Left colon (tissue), 2 donors: ENCODE measurements around the gene VSTM4. TPM values are rescaled to one million over a fixed set of nuclear protein-coding genes. Genes with fewer than 3 reads are reported as not detected.
A peak's percentile ranks its signal among the peaks of the same experiment; 100 is the strongest.

Source experiments
- ATAC-seq: fragments of 200-7000 bp; cut with Tn5 transposase; one replicate; pipeline ENCODE4 v1.9.1; 2020; ENCODE audit warnings: mild to moderate bottlenecking, moderate library complexity
- DNase-seq, 2 donors: peaks; one replicate each; pipeline ENCODE4 v3.0.0-alpha.2; 2020
- intact Hi-C, 2 donors: fragments of 100-400 bp; cut with DNase I in 1 of 2; cut with micrococcal nuclease in 1 of 2; formaldehyde crosslinking; loops; one replicate each; pipeline versions ENCODE4 v1.11.2 to v1.14.0; 2022; cut with DNase I, micrococcal nuclease
- long read RNA-seq: library from polyadenylated mRNA; unstranded; transcript quantifications from one replicate; pipeline ENCODE4 v2.0.0, GENCODE V29; 2021
- total RNA-seq, 2 donors: library from RNA; stranded (reverse); fragmentation: NEBNext Ultra II Directional; extraction: Animal tissue kit (Norgen Biotek cat#: 25700); gene quantifications; one replicate each; pipeline ENCODE4 v1.2.1, GENCODE V29; 2021
- donor health status: DM: no; HTN: no; CAD: no.
- donor health status: DM: yes; HTN: yes; CAD: no.

Gene VSTM4, protein sequence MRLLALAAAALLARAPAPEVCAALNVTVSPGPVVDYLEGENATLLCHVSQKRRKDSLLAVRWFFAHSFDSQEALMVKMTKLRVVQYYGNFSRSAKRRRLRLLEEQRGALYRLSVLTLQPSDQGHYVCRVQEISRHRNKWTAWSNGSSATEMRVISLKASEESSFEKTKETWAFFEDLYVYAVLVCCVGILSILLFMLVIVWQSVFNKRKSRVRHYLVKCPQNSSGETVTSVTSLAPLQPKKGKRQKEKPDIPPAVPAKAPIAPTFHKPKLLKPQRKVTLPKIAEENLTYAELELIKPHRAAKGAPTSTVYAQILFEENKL
- 1 to 10 TPM; 1.4 to 3.5 TPM for total RNA-seq
- long read RNA-seq, partial matches to known transcripts: 0 of 2 reads
- long read RNA-seq, other reads (novel, unspliced or antisense): 2 of 2 reads

DNA sequence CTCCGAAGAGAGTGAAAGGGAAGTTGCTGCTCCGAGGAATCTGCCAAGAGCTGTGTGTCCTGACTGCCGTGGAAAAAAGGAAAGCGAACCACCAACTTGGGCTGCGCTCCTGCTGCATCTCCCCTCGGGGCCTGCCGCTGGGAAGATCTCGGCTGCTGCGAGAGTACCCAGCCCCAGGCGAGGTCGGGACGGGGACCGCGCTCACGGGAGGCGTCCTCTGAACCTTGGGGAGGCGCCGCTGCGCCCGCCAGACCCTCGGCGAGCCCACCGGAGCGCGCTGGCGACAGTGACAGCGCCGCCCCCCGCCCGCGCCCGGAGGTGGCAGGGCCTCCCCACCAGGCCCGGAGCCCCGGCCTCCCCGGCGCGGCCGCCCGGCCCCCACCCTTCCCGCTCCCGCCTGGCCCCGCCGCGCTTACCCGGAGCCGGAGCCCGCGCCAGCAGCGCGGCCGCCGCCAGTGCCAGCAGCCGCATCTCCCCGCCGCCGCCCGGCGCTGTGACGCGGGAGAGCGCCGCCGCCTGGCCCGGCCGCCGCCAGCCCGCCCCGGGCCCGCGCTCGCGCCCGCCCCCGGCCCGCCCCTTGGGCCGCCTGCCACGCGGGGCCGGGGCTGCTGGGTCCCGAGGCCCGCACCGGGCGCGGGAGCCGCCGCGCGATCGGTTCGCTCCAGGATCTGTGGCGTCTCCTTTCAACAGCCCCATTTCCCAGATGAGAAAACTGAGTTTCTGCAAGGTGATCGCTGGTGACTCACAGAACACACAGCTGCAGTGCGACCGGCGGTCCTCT lies at the start of gene VSTM4:
TSS of gene VSTM4 (minus strand) at position 508 of the 781 bp plus-strand sequence. CDS start at position 471, 37 bp downstream.
- intact Hi-C loops: no loop called here
- no peak for DNase-seq
- ATAC-seq: no peak

DNA sequence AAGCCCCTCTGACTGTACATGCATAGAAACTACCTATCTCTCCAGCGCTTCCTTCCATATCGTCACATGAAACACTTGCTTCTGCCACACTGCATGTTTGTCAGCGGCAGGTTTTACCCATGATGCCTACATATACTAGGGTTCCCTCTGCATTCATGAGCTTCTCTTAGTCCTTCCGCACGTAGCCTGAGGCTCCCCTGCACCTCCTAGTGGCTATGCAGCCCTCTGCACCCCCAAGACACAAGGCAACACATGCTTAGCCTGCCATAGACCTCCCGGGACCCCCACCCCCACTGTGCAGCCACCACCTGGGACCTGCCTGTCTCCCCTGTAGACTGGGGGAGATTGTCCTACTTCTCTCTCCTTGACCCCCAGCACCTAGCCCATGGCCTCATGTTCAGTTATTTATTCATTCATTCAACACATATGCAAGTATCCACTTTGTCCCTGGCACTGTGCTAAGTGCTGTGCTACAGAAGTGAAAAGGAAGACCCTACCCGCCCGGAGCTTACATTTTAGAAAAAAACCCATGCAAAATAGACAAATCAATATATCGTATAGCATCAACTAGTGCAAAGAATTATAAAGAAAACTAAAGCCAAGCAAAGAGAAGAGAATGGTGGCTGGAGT lies 49.4 kb upstream of the VSTM4 start:
- intact Hi-C loops: loop anchor here in 1 of 2 donors (10.0 kb wide), 1 partner anchor 180 kb away; no protein-coding TSS in a partner anchor
- ATAC-seq (peak; percentile 68), DNase-seq (peak in 1 of 2 donors; percentile 39)

DNA sequence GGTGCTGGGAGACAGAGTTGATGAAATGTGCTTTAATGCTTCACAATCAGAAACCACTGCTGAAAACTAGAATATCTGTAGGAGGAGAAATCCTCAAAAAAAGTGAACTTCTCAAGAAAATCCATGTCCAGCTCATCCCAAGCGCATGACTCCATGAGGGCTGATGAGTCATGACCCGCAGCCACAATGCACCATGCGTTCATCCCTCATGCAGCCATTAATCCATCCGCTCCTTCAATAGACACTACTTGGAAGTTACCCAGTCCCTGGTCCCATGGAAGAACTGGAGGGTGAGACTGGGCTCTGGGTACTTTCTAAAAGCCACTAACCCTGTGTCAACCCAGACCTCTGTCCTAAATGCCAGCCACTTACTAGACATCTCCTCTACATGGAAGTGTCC lies 48.4 kb upstream of the VSTM4 start:
- intact Hi-C loops: loop anchor here in 1 of 2 donors (10.0 kb wide), 1 partner anchor 179 kb away; no protein-coding TSS in a partner anchor
- ATAC-seq (no peak), DNase-seq (no peak)

DNA sequence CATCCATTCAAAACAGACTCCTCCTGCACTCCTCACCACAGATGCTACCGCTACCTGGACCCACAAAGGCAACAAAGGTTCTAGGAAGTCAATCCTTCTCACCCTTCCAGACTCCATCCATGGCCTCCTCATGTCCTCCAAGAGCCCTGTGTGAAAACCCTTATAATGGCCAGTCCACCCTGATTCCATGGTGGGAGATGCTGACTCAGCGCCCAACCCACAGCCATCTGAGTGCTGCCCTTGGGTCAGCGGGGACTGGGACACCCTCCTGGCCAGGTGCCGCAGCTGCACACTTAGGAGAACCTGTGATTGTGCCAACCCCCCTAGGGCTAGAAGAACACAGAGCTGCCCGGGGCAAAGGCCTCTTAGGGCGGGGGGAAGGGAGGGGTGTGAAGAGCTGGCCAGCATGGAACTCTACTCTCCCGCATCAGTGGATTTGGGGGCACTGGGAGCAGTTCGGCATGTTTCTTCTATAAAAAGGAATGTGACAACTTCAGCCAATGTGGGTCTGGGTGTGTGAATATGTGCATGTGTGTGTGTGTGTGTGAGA lies 47.5 kb upstream of the VSTM4 start:
- intact Hi-C loops: loop anchor here in 1 of 2 donors (10.0 kb wide), 1 partner anchor 178 kb away; no protein-coding TSS in a partner anchor
- DNase-seq: no peak
- ATAC-seq: no peak

DNA sequence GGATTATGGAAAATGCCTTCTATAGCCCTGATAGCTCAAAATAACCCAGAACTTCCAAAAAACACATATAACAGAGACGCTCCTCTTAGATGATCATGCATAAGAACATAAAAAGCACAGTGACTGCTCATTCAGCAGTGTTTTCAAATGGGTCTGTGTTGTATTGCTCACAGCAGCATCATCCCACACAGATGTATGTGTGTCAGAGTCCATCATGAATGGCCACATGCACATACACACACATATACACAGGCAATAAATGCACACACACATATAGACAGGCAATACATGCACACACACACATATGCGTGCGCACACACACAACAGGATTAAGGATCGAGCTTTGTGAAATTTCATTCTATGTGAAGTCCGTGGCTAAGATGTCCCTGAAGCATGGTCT lies 46.7 kb upstream of the VSTM4 start:
- ATAC-seq: no peak
- intact Hi-C loops: loop anchor here in 1 of 2 donors (10.0 kb wide), 1 partner anchor 177 kb away; no protein-coding TSS in a partner anchor
- DNase-seq: no peak

DNA sequence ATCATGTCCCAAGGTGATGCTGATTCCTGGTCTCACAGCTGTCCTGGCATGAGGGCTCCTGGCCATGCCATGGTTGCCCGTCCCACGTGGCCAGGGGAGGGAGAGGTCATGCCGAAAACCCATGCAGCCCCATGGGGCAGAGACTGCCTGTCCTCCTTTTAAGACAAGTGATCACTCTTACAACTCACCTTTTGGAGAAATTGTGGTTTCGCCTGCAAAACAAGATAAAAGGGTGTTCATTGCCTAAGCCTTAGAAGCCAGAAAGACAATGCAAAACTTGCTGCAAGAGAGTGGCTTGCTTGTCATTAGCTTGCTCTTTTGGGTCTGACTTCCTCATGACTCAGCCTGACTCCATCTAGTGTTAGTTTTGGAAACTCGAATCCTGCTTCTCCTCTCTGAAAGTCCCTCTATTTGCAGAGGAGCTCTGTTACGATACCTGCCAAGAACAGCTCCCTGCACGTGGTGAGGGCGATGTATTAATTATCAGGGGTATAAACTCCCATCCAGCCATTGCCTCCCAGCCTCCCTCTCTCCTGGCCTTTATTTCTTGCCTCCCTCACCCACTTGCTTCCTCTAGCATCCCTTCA lies 46.2 kb upstream of the VSTM4 start:
- no peak for ATAC-seq
- intact Hi-C loops: loop anchor here in 1 of 2 donors (10.0 kb wide), 1 partner anchor 177 kb away; no protein-coding TSS in a partner anchor
- no peak for DNase-seq

DNA sequence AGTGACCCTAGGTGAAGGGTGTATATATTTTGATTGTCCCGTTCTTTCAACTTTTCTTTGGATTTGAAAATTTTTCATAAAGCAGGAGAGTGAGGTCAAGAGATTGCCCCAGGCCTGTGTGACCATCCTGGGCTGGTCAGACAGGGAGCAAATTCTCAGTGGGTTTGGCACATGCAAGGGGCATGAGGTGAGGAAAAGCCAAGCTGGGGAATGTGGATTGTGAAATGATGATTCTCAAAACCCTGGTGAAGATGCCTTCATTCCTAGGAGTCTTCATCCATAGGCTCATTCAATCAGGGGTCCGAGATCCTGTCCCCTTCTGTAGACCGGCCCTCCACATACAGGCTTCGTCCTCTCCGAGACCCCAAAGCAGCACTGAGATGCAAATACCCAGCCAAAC lies 45.5 kb upstream of the VSTM4 start:
- ATAC-seq (no peak), DNase-seq (no peak)
- intact Hi-C loops: loop anchor here in 1 of 2 donors (10.0 kb wide), 1 partner anchor 176 kb away; no protein-coding TSS in a partner anchor

DNA sequence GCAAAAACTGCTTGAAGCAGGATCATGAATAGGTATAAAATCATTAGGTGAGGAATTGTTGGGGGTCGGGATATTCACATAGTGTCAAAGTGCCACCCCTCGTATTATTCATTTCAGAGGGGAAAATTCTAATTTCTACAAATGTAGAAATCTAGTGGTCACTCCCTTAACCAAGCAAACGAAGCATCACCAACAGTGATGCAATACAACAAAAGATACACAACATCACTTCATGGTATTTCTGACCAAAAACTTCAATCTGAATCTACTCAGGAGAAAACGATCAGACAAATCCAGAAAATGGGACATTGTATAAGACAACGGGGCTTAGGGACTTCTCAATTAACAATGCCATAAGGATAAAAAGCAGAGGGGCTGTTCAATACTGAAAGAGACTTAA lies 44.8 kb upstream of the VSTM4 start:
- intact Hi-C loops: loop anchor here in 1 of 2 donors (10.0 kb wide), 1 partner anchor 175 kb away; no protein-coding TSS in a partner anchor
- no peak for ATAC-seq
- DNase-seq: no peak

DNA sequence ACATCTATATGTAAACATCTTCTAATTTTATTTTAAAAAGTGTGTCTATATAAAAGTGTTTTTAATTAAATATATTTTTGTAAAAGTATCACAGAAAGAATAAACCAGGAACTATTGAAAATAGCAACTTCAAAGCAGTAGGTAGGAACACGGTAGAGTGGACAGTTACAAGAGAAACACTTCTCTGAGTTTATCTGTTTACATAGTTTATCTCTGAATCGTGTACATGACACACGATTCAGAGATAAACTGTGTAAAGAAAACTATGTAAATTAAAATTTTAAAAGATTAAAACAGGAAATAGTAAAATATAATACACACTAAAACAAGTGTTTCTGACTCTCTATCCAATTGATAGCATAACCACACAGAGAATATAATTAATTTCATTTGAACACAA lies 43.6 kb upstream of the VSTM4 start:
- no peak for DNase-seq
- intact Hi-C loops: no loop called here
- ATAC-seq: no peak

DNA sequence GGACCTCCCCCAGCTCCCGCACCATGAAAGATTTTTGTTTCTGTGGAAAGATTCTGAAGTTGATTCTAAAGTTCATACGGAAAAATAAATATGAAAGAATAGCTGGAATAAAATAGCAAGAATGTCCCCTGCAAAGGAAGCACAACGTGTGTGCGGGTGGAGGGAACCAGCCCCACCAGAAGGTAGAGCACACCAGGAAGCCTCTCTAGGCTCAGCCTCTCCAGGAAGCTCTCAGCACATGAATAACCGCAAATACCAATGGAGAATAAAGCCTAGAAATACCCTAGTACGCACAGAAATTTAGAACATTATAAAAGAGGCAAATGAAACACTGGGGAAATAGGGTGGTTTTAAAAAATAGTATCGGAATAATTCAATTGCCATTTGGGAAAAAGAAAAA lies 43.1 kb upstream of the VSTM4 start:
- DNase-seq: no peak
- ATAC-seq: no peak
- intact Hi-C loops: no loop called here

DNA sequence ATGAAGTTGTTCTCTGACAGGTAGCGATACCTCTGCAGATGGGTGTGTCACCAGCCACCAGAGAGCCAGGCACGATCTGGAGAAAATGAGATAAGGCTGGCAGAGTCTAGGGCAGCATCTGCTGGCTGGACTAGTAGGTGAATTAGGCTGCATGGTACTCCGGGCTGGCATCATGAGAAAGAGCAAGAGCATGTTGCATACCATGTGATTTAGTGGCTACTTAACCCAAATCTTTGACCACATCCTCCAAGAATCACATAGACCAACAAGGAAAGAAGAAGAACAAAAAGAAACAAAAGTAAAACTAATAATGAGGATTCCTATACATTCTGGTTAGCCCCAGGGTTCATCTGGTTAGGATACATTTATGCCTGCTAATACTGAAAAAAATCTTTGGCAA lies 41.9 kb upstream of the VSTM4 start:
- no peak for ATAC-seq
- intact Hi-C loops: no loop called here

DNA sequence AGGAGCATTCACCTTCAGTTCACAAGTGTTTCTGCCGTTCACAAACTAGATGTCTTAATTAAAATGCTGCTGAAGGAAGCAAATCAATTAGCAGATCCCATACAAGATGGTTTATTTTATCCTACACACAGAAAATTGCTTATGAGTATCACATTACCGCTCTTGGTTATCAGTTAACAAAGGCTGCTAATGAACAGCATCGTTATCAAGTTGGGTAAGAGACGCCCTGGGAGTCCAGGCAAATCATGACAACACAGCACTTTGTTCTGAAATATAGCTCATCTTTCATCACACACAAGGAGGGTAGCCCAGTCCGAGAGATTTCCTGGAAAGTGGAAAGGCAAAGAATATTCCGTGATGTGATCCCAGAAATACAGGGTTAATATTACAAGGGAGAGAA lies 39.3 kb upstream of the VSTM4 start:
- ATAC-seq: no peak
- DNase-seq: no peak
- intact Hi-C loops: no loop called here

More for the DNA sequence above, 41.9 kb upstream of the VSTM4 start:
- no peak for DNase-seq

DNA sequence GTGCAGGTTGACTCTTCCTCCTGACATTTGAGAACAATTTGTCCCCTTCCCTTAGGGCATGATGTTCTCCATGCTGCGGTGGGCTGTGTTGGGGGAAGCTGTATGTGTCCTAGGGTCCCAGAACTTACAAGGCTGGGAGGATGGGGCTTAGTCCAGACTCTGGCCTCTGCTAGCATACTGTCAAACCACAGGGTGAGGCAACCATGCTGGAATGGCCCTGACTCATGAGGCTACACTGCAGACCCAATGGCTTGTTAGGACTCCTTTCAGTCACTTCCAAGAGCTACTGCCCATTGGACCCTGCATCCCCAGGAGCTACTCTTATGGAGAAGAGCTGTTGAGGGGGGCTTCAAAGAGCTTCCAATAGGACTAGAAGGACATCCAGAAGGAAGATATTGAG lies 38.6 kb upstream of the VSTM4 start:
- intact Hi-C loops: no loop called here
- ATAC-seq: no peak
- no peak for DNase-seq

DNA sequence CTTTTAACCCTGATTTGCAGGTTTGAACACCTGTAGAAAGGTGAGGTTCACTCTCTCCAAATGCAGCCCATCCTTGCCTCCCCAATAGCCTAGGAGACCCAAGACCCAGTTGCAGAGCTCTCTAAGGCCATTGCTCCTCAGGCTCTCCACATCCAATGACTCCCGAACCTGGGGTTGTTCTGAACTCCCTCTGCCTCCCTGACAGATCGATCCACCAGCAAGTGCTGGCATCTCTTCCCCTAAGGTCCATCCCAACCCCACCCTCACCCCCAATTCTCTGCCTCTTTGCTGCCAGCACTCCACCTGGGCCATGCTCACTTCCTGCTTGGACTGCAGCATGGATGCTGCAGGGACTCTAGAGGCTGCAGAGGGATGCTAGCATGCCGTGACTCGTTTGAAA lies 37.8 kb upstream of the VSTM4 start:
- no peak for ATAC-seq
- intact Hi-C loops: no loop called here

DNA sequence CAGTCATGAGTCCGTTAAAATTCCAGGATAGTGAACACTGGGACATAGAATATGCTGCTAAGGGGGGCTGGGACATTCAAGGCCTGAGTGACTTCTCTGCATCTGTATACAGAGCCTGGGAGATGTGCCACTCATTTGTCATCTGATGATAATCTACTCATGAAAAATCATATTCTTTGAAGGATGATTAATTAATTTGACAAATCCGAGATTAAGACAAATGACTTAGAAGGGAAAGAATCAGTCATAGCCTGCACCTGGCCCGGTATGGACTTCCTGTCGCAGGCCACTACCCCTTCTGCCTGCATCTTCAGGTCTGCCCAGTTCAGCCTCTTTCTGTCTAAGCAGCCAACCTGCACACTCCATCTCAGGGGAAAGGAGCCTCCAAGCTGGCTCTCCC lies 37.3 kb upstream of the VSTM4 start:
- intact Hi-C loops: no loop called here
- DNase-seq (no peak), ATAC-seq (no peak)

More for the DNA sequence above, 37.8 kb upstream of the VSTM4 start:
- no peak for DNase-seq

DNA sequence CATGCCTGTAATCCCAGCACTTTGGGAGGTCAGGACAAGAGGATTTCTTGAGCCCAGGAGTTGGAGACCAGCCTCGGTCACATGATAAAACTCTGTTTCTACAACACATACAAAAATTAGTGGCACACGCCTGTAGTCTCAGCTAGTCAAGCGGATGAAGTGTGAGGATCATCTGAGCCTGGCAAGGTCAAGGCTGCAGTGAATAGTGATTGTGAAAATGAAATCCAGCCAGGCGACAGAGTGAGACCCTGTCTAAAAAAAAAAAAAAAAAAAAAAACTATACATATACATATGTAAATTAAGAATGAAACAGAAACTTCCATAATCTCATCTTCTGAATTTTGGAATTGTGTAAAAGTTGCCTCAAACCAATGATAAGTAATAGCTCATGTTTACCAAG lies 36.7 kb upstream of the VSTM4 start:
- DNase-seq: no peak
- ATAC-seq: no peak
- intact Hi-C loops: no loop called here

DNA sequence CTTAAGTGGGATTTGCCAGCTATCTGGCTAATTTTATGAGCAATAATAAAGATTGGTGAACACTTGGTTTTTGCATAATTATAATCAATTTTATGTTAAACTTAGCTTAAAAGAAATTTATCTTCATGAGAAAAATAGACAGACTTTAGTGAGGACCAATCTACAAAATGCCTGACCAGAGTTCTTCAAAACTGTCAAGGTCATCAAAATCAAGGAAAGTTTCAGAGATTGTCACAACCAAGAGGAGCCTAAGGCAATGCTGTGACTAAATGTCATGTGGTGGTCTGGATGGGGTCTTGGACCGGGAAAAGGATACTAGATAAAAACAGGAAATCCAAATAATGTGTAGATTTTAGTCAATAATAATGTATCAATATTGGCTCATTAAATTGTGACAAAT lies 36.2 kb upstream of the VSTM4 start:
- no peak for ATAC-seq
- no peak for DNase-seq
- intact Hi-C loops: no loop called here

DNA sequence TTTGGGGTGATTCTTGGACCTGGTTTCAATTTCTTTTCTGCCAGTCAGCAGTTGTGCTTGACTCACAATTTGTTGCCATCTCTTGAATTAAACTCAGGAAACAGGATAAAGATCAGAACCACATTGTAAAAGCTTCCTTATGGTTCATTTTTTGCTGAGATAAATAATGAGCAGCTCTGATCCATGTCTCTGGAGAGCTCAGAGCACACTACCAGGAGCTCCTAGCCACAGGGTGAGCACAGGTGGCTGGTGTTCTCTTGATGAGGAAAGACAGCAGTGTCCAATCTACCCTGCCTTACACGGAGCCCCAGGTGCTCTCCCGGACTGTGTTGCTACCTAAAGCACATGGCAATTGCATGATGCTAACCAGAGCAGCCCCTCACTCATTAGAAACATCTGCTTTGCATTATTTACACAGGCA lies 35.7 kb upstream of the VSTM4 start:
- DNase-seq: no peak
- intact Hi-C loops: no loop called here
- ATAC-seq: no peak

DNA sequence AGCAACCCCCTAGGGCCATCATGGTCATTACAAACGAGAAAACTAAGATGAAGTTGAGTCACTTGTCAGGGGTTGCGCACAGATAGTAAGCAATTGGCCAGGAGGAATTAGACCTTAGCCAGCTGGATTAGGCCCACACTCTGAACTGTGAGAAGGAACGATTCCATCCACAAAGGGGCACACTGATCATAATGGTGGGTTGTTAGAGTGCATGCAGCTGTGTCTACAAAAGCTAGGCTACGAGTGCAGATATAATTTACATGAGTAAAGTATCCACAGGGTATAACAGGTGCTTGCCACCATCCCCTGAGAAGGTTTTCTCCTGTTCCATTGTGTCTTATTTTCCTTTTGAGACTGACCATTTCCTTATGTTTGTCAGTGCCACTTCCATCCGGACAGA lies 35.1 kb upstream of the VSTM4 start:
- intact Hi-C loops: no loop called here
- no peak for ATAC-seq
- no peak for DNase-seq
